ENCODE results near the gene TPGS1.

- TF ChIP-seq CTCF (IDR thresholded peaks at IDR 0.05) (no peak), POLR2A (IDR thresholded peaks at IDR 0.05) (no peak)
Observed at GRCh38 chr19:491146-491741, 16.1 kb upstream of the TPGS1 start.

Measured in lower leg skin (tissue), 3 donors.